Stimulated activated naive B cell treated with anti-CD40 and anti-IgM and Interleukin-4, amounts not matched to agents 10 μg/mL and 1 μg/mL and 100 μg/mL, for 72 hours (primary cell): ENCODE measurements around the gene TMEM218.
"Not testable (repeated sequence)": the region's sequence is repeated elsewhere in the genome, so short reads cannot be mapped to it uniquely, and the experiment has no call there.

Source experiments
- ATAC-seq, 2 donors: fragments of 150-1000 bp; cut with Tn5 transposase; replicated peaks; 2 replicates each; pipeline ENCODE4 v1.10.0; 2021; ENCODE audit warnings: moderate library complexity in 1 of 2
- DNase-seq: peaks from one replicate; pipeline ENCODE4 v3.0.0; 2021
- H3K27ac Mint-ChIP-seq: one replicate; pipeline ENCODE4 v1.8.0; 2022; ENCODE audit warnings: mild to moderate bottlenecking, mixed read lengths
- H3K27me3 Mint-ChIP-seq, 2 donors: one replicate each; pipeline ENCODE4 v1.8.0; 2022; ENCODE audit warnings: mixed read lengths in 2 of 2
- H3K36me3 Mint-ChIP-seq, 2 donors: one replicate each; pipeline ENCODE4 v1.8.0; 2022; ENCODE audit warnings: mixed read lengths in 2 of 2, mild to moderate bottlenecking in 1 of 2
- H3K4me1 Mint-ChIP-seq, 2 donors: one replicate each; pipeline ENCODE4 v1.8.0; 2022; ENCODE audit warnings: mixed read lengths in 2 of 2, mild to moderate bottlenecking in 1 of 2
- H3K4me3 Mint-ChIP-seq, 2 donors: one replicate each; pipeline ENCODE4 v1.8.0; 2022; ENCODE audit warnings: mild to moderate bottlenecking in 2 of 2, mixed read lengths in 2 of 2, moderate library complexity in 1 of 2
- H3K9me3 Mint-ChIP-seq, 2 donors: one replicate each; pipeline ENCODE4 v1.8.0; 2022; ENCODE audit warnings: mixed read lengths in 2 of 2, mild to moderate bottlenecking in 1 of 2

The TMEM218 gene

DNA sequence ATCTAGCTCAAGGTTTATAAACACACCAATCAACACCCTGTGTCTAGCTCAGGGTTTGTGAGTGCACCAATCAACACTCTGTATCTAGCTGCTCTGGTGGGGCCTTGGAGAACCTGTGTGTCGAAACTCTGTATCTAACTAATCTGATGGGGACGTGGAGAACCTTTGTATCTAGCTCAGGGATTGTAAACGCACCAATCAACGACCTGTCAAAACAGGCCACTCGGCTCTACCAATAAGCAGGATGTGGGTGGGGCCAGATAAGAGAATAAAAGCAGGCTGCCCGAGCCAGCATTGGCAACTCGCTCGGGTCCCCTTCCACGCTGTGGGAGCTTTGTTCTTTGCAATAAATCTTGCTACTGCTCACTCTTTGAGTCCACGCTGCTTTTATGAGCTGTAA is 21.3 kb downstream of the TMEM218 start:
- Mint-ChIP-seq H3K36me3 (peaks cover 5 to 40% of the 10 kb centered on the region in 2 donors), H3K27ac (peak overlapping the region; percentile 47)
- ATAC-seq, H3K27me3 Mint-ChIP-seq, DNase-seq, H3K4me1 Mint-ChIP-seq, H3K9me3 Mint-ChIP-seq, H3K4me3 Mint-ChIP-seq: not testable (repeated sequence)

DNA sequence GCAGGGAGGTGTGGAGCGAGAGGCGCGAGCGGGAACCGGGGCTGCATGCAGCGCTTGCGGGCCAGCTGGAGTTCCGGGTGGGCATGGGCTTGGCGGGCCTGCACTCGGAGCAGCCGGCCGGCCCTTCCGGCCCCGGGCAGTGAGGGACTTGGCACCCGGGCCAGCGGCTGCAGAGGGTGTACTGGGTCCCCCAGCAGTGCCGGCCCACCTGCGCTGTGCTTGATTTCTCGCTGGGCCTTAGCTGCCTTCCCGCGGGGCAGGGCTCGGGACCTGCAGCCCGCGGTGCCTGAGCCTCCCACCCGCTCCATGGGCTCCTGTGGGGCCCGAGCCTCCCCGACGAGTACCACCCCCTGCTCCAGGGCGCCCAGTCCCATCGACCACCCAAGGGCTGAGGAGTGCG is 21.9 kb downstream of the TMEM218 start:
- H3K4me3 Mint-ChIP-seq, H3K27me3 Mint-ChIP-seq, ATAC-seq, DNase-seq, H3K9me3 Mint-ChIP-seq, H3K4me1 Mint-ChIP-seq, H3K27ac Mint-ChIP-seq: not testable (repeated sequence)
- H3K36me3 Mint-ChIP-seq = peaks cover 5 to 41% of the 10 kb centered on the region in 2 donors

DNA sequence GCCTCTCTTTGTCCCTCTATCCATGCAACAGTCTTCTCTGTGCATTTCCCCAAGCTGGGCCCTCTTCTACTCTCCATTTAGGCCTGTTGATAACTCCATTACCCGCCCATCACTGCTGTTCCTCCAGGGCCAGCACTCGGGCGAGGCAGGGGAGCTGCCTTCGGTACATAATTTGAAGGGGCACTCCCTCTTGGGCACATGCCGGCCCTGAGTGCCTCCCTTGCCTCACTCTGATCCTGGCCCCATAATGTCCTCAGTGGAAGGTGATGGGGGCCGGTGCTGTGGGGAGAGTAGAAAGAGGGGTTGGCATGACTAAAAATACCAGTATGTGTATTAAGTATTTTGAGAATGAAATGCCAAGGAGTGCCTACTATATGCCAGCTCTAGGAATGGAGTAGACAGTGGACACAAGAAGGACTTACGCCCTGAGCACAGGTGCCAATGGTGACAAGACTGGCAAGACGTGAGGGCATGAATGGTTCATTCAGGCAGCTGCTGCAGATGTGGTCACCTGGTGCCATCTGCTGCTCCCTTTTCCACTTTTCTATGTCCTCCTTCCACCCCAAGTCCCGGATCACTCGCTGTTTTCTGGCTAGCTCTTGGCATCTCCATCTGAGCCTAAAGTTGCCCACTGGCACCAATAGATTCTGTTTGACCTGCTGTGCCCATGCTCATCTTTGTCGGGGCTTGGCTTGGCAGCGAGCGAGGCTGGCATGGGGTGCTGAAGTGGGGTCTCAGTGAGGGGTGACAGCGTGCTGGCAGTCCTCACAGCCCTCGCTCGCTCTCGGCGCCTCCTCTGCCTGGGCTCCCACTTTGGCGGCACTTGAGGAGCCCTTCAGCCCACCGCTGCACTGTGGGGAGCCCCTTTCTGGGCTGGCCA is 22.6 kb downstream of the TMEM218 start:
- Mint-ChIP-seq H3K4me3 (no peak overlapping the region), H3K27me3 (no peaks in the 10 kb centered on the region), H3K27ac (peak overlapping the region; percentile 26), H3K36me3 (peaks cover 8 to 48% of the 10 kb centered on the region in 2 donors), H3K9me3 (no peaks in the 10 kb centered on the region), H3K4me1 (peaks cover 0 to 3% of the 10 kb centered on the region in 2 donors)
- ATAC-seq (no peak), DNase-seq (no peak)

GRCh38 chr11:125088123-125088522 is 23.3 kb downstream of the TMEM218 start:
- Mint-ChIP-seq H3K27ac (peak overlapping the region; percentile 31), H3K9me3 (no peaks in the 10 kb centered on the region), H3K27me3 (no peaks in the 10 kb centered on the region), H3K4me1 (peaks cover 0 to 3% of the 10 kb centered on the region in 2 donors), H3K36me3 (peaks cover 8 to 51% of the 10 kb centered on the region in 2 donors), H3K4me3 (no peak overlapping the region)
- no peak for DNase-seq
- no peak for ATAC-seq

DNA sequence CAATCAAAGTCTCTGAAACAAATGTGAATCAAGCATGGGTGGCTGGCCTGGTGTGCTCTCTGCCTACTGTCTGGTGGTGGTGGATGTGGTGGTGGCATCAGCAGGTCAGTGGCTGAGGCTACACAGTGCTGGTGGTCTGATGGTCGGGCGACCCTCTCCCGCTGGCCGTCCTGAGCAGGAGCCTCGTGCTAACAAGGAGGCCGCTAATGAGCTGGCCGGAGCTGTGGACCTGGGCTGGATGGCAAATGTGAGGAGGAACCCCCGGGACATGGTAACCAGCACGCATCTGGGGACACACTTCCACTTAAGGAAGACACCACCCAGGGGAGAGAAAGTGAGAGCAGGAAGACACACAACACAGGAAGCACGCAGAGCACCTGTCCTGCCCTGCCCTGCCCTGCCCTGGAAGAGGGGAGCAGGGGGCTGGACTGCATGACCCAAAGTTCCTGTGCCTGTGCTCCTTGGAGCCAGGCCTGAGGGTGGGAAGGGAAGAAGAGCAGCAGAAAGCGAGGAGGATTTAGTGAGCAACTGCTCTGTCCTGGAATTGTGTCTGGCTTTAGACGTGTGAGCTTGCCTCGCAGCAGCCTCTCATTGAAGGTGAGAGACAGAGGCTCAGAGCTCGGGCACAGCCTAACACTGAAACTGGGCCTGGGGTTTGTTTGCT is 24.7 kb downstream of the TMEM218 start:
- H3K36me3 Mint-ChIP-seq = peaks cover 2 to 48% of the 10 kb centered on the region in 2 donors
- H3K27me3 Mint-ChIP-seq = peaks cover 0 to 4% of the 10 kb centered on the region in 2 donors
- peaks cover 0 to 3% of the 10 kb centered on the region in 2 donors for H3K4me1 Mint-ChIP-seq
- no peak for DNase-seq
- no peaks in the 10 kb centered on the region for H3K9me3 Mint-ChIP-seq
- no peak overlapping the region for H3K27ac Mint-ChIP-seq
- no peak for ATAC-seq
- no peak overlapping the region for H3K4me3 Mint-ChIP-seq

DNA sequence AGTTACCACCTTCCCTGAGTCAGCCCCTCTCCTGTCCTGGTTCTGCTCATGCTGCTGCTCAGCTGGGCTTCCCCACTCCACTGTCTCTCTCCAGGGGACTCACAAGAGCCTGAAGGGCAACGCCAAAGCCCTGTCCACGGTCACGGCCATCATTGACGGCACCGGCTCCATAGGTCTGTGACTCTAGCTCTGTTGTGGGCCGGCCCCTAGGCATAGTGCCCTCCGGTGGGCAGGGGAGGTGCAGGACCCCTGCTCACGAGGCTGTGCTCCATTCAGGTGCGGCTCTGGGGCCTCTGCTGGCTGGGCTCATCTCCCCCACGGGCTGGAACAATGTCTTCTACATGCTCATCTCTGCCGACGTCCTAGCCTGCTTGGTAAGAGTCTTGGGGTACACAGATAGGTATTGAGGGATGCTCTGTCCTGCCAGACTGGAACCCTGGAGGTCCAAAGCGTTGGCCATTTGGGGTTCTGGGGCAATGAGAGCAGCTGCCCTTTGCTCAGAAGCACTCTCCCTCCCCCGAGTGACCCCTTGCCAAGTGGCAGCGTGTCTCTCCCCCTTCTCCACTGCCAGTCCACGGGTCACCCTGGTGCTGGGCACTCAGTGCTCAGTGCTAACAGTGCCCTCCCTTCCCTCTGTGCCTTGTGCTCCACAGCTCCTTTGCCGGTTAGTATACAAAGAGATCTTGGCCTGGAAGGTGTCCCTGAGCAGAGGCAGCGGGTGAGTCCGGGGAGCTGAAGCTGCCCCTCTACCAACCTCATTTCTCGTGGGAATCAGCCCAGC is 25.9 kb downstream of the TMEM218 start:
- DNase-seq (no peak), ATAC-seq (no peak)
- Mint-ChIP-seq H3K27me3 (peaks cover 0 to 7% of the 10 kb centered on the region in 2 donors), H3K9me3 (no peaks in the 10 kb centered on the region), H3K27ac (peak overlapping the region; percentile 52), H3K4me1 (no peaks in the 10 kb centered on the region), H3K36me3 (peaks cover 2 to 45% of the 10 kb centered on the region in 2 donors), H3K4me3 (no peak overlapping the region)

DNA sequence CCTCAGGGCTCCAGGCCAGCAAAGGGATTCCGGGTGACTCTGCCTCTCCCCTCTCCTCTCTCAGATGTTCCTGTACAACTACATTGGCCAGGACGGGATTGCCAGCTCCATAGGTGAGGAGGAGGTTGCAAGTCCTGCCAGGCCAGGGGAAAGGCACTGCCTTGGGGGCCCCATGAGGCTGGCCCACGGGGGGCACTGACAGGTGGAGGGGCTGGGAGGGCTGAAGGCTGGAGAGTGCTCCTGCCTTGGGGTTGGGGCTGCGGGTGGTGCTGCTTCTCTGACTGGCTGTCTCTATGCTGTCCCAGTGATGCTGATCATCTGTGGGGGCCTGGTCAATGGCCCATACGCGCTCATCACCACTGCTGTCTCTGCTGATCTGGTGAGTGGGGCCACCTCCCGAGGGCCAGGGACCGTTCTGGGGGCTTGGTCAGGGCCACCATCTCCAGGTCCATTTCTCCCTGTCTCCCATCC is 26.6 kb downstream of the TMEM218 start:
- H3K36me3 Mint-ChIP-seq = peaks cover 2 to 42% of the 10 kb centered on the region in 2 donors
- no peaks in the 10 kb centered on the region for H3K9me3 Mint-ChIP-seq
- no peak overlapping the region for H3K4me3 Mint-ChIP-seq
- no peaks in the 10 kb centered on the region for H3K4me1 Mint-ChIP-seq
- DNase-seq (no peak), ATAC-seq (no peak)
- H3K27me3 Mint-ChIP-seq = peaks cover 0 to 7% of the 10 kb centered on the region in 2 donors
- H3K27ac Mint-ChIP-seq = peak overlapping the region; percentile 32

- ATAC-seq = no peak
- DNase-seq = no peak
- Mint-ChIP-seq H3K9me3 (no peaks in the 10 kb centered on the region), H3K27me3 (peaks cover 0 to 7% of the 10 kb centered on the region in 2 donors), H3K27ac (no peak overlapping the region), H3K36me3 (peaks cover 2 to 42% of the 10 kb centered on the region in 2 donors), H3K4me3 (no peak overlapping the region), H3K4me1 (no peaks in the 10 kb centered on the region)
Observed at GRCh38 chr11:125084057-125084416, 27.4 kb downstream of the TMEM218 start.

- ATAC-seq (no peak), DNase-seq (no peak)
- H3K36me3 Mint-ChIP-seq = peaks cover 2 to 42% of the 10 kb centered on the region in 2 donors
Observed at GRCh38 chr11:125083312-125084056, 27.9 kb downstream of the TMEM218 start.

DNA sequence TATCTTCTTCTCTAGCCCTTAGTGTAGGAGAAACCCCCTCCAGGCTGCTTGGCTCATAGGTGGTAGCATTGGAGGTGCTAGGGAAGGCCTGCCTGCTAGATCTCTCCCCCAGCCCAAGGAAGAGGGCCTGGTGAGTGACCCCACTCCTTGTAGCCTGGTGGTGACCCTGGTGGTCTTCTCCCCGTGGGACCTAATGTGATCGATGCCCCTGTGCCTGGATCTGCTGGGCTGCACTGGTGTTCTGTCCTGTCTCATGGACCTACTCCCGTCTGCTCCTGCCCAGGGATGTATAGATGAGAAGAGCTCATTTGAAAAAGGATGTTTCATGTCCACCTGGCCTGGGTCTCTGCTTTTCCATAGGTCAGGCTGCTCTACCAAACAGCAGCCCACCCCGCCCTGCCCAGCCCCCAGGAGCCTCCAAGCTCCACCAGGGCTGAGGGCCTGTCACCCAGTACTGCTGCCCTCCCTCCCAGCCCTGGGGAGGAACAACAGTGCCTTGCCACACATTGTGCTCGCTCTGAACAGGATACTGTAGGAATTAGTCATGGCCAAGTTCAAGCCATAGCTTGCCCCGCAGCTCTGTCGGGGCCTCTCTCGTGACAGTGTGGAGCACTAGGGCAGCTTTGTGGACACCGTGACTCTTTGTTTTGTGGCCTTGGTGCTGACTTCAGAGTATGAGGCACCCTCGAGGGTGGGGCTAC is 28.7 kb downstream of the TMEM218 start:
- Mint-ChIP-seq H3K36me3 (peaks cover 2 to 38% of the 10 kb centered on the region in 2 donors), H3K9me3 (no peaks in the 10 kb centered on the region), H3K4me3 (no peak overlapping the region), H3K27me3 (peaks cover 6 to 16% of the 10 kb centered on the region in 2 donors), H3K4me1 (no peaks in the 10 kb centered on the region), H3K27ac (no peak overlapping the region)
- DNase-seq (no peak), ATAC-seq (no peak)

More at GRCh38 chr11:125083312-125084056, 27.9 kb downstream of the TMEM218 start:
- Mint-ChIP-seq H3K4me3 (no peak overlapping the region), H3K9me3 (no peaks in the 10 kb centered on the region), H3K4me1 (no peaks in the 10 kb centered on the region), H3K27me3 (peaks cover 0 to 9% of the 10 kb centered on the region in 2 donors), H3K27ac (peak overlapping the region; percentile 5)

GRCh38 chr11:125082040-125082439 is 29.4 kb downstream of the TMEM218 start:
- Mint-ChIP-seq H3K4me1 (no peaks in the 10 kb centered on the region), H3K4me3 (no peak overlapping the region), H3K27me3 (peaks cover 6 to 17% of the 10 kb centered on the region in 2 donors), H3K9me3 (no peaks in the 10 kb centered on the region), H3K36me3 (peaks cover 2 to 38% of the 10 kb centered on the region in 2 donors), H3K27ac (no peak overlapping the region)
- DNase-seq = no peak
- no peak for ATAC-seq

DNA sequence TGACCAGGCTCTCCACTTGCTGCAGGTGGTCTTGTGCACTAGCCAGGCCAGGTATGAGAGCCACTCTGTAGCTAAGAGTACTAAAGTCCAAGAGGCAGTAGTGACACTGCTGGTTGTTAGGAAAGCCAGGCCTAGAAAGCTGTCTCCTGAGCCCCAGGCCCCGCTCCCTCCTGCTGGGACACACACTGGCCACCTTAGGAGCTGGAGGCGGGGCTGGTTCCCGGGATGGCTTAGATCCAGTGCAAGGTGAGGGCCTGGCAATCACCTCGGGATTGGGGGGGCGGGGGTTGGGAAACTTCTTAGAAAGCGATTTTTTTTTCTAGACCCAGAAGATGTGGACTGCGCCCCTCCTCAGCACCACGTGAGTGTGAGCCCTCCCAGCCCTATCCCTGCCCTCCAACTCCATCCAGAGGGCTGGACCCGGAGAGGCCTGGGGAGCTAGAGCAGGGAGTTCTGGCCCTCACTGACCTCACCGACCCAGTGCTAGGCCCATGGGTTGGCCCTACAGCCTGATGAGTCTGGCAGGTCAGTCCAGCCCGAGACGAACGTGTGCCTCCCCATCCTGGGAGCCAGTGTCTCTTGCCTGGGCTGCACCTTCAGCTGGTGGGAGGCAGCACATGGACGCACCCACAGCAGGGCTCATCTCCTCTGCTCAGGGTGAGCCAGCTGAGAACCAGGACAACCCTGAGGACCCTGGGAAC is 30.2 kb downstream of the TMEM218 start:
- H3K4me1 Mint-ChIP-seq = no peaks in the 10 kb centered on the region
- no peak overlapping the region for H3K27ac Mint-ChIP-seq
- H3K9me3 Mint-ChIP-seq = no peaks in the 10 kb centered on the region
- H3K4me3 Mint-ChIP-seq = no peak overlapping the region
- H3K36me3 Mint-ChIP-seq = peaks cover 4 to 30% of the 10 kb centered on the region in 2 donors
- DNase-seq = no peak
- H3K27me3 Mint-ChIP-seq = peaks cover 6 to 17% of the 10 kb centered on the region in 2 donors
- no peak for ATAC-seq

DNA sequence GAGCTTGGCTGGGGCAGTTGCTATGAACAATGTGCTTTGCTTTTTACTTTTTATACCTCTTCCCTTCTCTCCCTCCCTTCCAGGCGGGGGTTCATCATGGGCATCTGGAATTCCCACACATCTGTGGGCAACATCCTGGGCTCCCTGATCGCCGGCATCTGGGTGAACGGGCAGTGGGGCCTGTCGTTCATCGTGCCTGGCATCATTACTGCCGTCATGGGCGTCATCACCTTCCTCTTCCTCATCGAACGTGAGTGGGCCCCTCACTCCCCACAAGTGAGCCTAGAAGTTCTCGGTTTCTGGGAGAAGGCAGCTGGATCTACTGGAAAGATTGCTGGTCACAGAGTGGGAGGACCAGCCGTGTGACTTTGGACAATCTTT is 30.9 kb downstream of the TMEM218 start:
- no peak overlapping the region for H3K27ac Mint-ChIP-seq
- H3K4me1 Mint-ChIP-seq = no peaks in the 10 kb centered on the region
- peaks cover 4 to 23% of the 10 kb centered on the region in 2 donors for H3K36me3 Mint-ChIP-seq
- no peak overlapping the region for H3K4me3 Mint-ChIP-seq
- no peak for ATAC-seq
- DNase-seq = no peak
- H3K9me3 Mint-ChIP-seq = no peaks in the 10 kb centered on the region
- peaks cover 6 to 17% of the 10 kb centered on the region in 2 donors for H3K27me3 Mint-ChIP-seq
